Diencephalon (tissue), 1 donor: ENCODE data around the gene OPHN1. TPM values are rescaled to one million over a fixed set of nuclear protein-coding genes. Genes with fewer than 3 reads are reported as not detected.

Source experiments
- small RNA-seq: library from RNA; depleted of rRNA; stranded (forward); fragments of <200 nt; gene quantifications from one replicate; pipeline ENCODE3, GENCODE V24; 2014
- total RNA-seq: library from RNA; depleted of rRNA; stranded (reverse); fragments of >200 nt; gene quantifications from one replicate; pipeline ENCODE4 v1.2.3, GENCODE V29; 2014

The OPHN1 gene
- 42.9 TPM for total RNA-seq

DNA sequence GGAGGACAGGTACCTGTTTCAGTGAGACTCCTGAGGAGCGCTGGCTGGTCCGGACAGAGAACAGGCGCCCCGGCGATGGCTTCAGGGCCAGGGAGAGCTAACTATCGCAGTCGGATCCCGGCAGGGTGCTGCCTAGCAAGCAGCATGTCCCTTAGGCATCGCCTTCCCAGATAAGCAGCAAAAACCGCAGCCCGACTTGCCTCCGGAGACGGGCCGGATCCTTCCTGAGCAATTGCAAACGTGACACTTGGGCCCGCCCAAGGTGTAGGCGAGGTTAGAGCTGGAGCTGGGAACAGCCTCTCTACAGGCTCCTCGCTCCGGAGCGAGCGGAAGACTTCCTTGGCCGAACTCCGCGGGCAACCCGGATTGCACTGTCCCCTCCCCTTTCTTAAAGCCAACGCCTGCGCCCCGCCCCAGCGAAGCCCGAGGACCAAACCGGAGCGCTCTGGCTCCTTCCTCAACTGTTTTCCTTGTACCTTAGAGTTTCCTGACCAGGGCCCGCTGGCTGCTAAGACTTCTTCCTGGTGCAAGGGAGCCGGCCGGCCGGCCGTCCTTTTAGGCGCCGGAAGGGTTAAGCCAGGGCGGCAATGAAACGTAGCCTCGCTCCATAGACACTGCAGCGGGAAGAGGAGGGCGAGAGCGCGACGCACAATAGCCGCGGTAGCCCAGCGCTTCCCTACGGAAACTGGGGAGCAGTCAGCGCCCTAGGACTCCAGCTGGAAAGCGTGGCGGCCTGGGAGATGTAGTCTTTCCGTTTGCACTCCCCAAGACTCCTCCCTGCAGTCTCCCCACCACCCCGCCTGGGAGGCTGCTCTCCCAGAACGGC lies at the start of gene OPHN1:
TSS of gene OPHN1 (minus strand) at position 341 of the 826 bp plus-strand sequence. CDS start 475 bp downstream, outside the sequence.

Small RNA genes within 50 kb of the gene (small RNA-seq; reads per million reads assigned to genes)
- not detected for gene RF00019
- not detected for gene RNU6-1225P

Other genes starting within 250 kb of the OPHN1 start
- gene YIPF6, start 65.6 kb upstream of the OPHN1 start, total RNA-seq = 33.2 TPM
- 3.2 TPM for gene STARD8, start 214.2 kb upstream of the OPHN1 start, total RNA-seq